Measurements from ENCODE around the gene MITF. TPM values are rescaled to one million over a fixed set of nuclear protein-coding genes. Genes with fewer than 3 reads are reported as not detected.

Gene MITF
- total RNA-seq, 4 donors from 2014 or later: 19.4 to 35.3 (median 21.7) TPM

GRCh38 chr3:69749461-69749860 is 10.2 kb downstream of the MITF start:
- Histone ChIP-seq H3K36me3 (no peaks in the 10 kb centered on the region), H3K27ac (no peak overlapping the region), H3K27me3 (no peaks in the 10 kb centered on the region), H3K4me1 (peaks cover 54% of the 10 kb centered on the region), H3K9me3 (no peaks in the 10 kb centered on the region), H3K4me3 (no peak overlapping the region)
- no peak for DNase-seq (ENCODE audit: low spot score in 2 of 2)
- no peak for TF ChIP-seq EP300 (IDR thresholded peaks at IDR 0.05)
- no peak for TF ChIP-seq POLR2AphosphoS5 (IDR thresholded peaks at IDR 0.05)
- no peak for TF ChIP-seq POLR2A (IDR thresholded peaks at IDR 0.05)
- TF ChIP-seq CTCF (IDR thresholded peaks at IDR 0.05): no peak
- WGBS: 88% methylated on average over 3 of the region's 3 CpGs

DNA sequence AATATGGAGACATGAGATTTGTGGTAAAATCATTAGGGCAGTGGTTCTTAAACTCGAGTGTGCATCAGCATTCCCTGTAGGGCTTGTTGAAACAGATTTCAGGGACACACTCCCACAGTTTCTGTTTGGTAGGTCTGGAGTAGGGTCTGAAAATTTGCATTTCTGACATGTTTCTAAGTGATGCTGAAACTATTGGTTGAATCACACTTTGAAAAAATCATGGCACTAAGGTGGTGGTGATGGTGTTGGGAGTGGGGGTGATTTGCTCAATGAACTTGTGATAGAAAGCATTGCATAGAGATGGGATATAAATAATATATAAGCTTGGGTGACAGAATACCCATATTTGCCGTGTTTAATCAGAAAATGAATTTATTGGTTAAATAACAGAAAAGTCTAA is 11.3 kb downstream of the MITF start:
- H3K36me3 ChIP-seq: no peaks in the 10 kb centered on the region
- TF ChIP-seq CTCF (IDR thresholded peaks at IDR 0.05): no peak
- TF ChIP-seq EP300 (IDR thresholded peaks at IDR 0.05): no peak
- no peak for TF ChIP-seq POLR2AphosphoS5 (IDR thresholded peaks at IDR 0.05)
- no peak for TF ChIP-seq POLR2A (IDR thresholded peaks at IDR 0.05)
- peaks cover 43% of the 10 kb centered on the region for H3K4me1 ChIP-seq
- no peaks in the 10 kb centered on the region for H3K27me3 ChIP-seq
- H3K9me3 ChIP-seq: no peaks in the 10 kb centered on the region
- no peak for DNase-seq (ENCODE audit: low spot score in 2 of 2)
- 74% methylated on average over 2 of the region's 2 CpGs for WGBS
- peak overlapping the region; percentile 64 for H3K27ac ChIP-seq
- H3K4me3 ChIP-seq: no peak overlapping the region

- Histone ChIP-seq H3K36me3 (no peaks in the 10 kb centered on the region), H3K27me3 (no peaks in the 10 kb centered on the region), H3K27ac (peak overlapping the region; percentile 64), H3K4me1 (peaks cover 42% of the 10 kb centered on the region), H3K9me3 (no peaks in the 10 kb centered on the region), H3K4me3 (no peak overlapping the region)
- TF ChIP-seq POLR2A (IDR thresholded peaks at IDR 0.05) (no peak), CTCF (IDR thresholded peaks at IDR 0.05) (no peak), EP300 (IDR thresholded peaks at IDR 0.05) (no peak), POLR2AphosphoS5 (IDR thresholded peaks at IDR 0.05) (no peak)
- WGBS: 64% methylated on average over 1 of the region's 1 CpG
- DNase-seq (ENCODE audit: low spot score in 2 of 2): no peak
These were observed 11.8 kb downstream of the MITF start for GRCh38 chr3:69751074-69751476.

DNA sequence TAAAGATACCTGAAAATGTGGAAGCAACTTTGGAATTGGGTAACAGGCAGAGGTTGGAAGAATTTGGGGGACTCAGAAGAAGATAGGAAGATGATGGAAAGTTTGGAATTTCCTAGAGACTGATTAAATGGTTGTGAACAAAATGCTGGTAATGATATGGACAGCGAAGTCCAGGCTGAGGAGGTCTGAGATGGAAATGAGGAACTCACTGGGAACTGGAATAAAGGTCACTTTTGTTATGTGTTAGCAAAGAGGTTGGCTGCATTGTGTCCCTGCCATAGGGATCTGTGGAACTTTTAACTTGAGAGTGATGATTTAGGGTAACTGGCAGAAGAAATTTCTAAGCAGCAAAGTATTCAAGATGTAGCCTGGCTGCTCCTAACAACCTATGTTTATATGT is 13.0 kb downstream of the MITF start:
- no peak for TF ChIP-seq POLR2A (IDR thresholded peaks at IDR 0.05)
- no peak for TF ChIP-seq EP300 (IDR thresholded peaks at IDR 0.05)
- no peak for TF ChIP-seq CTCF (IDR thresholded peaks at IDR 0.05)
- TF ChIP-seq POLR2AphosphoS5 (IDR thresholded peaks at IDR 0.05): no peak
- WGBS: 98% methylated on average over 1 of the region's 1 CpG
- no peaks in the 10 kb centered on the region for H3K36me3 ChIP-seq
- peaks cover 33% of the 10 kb centered on the region for H3K4me1 ChIP-seq
- no peaks in the 10 kb centered on the region for H3K9me3 ChIP-seq
- no peaks in the 10 kb centered on the region for H3K27me3 ChIP-seq
- H3K27ac ChIP-seq: peak overlapping the region; percentile 54
- no peak for DNase-seq (ENCODE audit: low spot score in 2 of 2)
- H3K4me3 ChIP-seq: no peak overlapping the region

DNA sequence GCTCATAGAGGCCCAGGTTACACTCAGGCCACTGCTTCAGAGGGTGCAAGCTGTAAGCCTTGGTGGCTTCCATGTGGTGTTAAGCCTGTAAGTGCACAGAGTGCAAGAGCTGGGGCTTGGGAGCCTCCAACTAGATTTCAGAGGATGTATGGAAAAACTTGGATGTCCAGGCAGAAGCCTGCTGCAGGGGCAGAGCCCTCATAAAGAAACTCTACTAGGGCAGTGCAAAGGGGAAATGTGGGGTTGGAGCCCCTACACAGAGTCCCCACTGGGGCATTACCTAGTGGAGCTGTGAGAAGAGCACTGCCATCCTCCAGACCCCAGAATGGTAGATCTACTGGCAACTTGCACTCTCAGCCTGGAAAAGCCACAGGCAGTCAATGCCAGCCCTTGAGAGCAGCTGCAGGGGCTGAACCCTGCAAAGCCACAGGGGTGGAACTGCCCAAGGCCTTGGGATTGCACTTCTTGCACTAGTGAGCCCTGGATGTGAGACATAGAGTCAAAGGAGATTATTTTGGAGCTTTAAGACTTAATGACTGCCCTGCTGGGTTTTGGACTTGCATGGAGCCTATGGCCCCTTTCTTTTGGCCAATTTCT is 14.0 kb downstream of the MITF start:
- H3K27ac ChIP-seq: no peak overlapping the region
- no peaks in the 10 kb centered on the region for H3K9me3 ChIP-seq
- TF ChIP-seq POLR2A (IDR thresholded peaks at IDR 0.05): no peak
- TF ChIP-seq CTCF (IDR thresholded peaks at IDR 0.05): no peak
- no peak for TF ChIP-seq POLR2AphosphoS5 (IDR thresholded peaks at IDR 0.05)
- no peak for TF ChIP-seq EP300 (IDR thresholded peaks at IDR 0.05)
- H3K4me3 ChIP-seq: no peak overlapping the region
- DNase-seq (ENCODE audit: low spot score in 2 of 2): no peak
- H3K36me3 ChIP-seq: no peaks in the 10 kb centered on the region
- peaks cover 29% of the 10 kb centered on the region for H3K4me1 ChIP-seq
- no peaks in the 10 kb centered on the region for H3K27me3 ChIP-seq

Data from suprapubic skin (tissue), 4 donors.